Measurements from ENCODE around the gene PFN1.

PFN1 gene

DNA sequence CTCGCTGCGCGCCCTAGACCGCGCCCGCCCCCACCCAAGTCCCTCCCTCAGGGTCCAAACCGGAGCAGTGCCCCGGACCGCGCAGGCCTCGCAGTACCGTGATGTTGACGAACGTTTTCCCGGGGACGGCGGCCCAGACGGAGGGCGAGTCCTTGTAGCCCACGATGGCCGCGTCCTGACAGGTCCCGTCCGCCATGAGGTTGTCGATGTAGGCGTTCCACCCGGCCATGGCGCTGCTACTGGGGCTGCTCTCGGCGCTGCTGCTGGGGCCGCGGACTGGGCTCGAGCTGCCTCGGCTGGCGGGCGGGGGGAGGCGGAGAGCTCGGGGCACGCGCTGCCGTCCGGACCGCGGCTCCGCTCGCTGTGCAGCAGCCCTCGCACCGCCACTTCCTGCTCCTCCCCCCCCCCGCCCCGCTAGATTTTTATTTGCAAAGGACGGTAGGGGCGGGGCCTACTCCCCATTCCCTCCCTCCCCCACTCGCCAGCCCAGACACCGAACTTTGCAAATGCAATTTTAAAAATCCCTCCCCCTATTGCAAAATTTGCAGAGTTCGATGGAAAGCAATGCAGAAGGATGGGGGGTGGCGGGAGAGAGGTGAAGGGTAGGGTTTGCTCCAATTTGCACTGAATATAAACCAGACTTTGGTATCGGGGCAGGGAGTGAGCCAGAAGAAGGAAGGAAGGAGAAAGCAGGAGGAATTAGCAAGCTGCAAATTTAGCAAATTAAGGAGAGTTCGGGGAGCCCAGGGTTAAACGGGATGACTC is at the start of gene PFN1:
TSS of gene PFN1 (minus strand) at position 365 of the 765 bp plus-strand sequence. CDS start at position 229, 136 bp downstream.
- no peak for DNase-seq

DNA sequence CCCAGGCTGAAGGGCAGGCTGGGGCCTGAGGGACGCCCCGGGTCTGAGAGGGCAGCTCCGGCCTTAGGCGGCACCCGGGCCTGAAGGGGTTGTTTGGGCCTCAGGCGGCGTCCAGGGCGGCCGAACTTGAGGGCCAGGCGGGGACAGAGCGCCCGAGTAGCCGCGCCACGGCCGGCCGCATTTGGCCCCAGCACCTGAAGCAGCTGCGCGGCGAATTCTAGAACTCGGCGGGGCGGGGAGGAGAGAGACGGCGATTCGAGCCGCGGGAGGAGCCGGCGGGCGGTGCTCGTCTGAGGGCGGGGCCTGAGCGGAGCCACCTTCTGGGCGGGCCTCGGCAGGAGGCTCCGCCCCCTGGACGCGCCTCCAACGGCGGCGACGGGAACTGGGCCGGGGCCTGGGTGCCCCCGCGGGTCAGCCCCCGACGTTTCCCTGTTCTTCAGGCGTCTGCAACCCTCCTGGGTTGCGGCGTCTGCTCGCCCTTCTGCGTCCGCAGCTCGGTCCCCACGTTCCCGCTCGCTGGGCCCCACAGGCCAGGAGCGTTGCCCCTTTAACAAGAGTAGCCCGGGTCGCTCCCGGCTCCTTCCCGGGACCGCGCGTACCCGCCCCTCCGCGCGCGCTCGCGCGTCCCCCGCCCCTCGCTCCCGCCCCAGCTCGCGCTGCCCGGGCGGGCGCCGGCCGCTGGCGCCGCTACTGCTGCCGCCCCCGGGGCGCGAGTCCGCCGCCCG is 49.1 kb upstream of the PFN1 start, which contains the start of the genes INCA1 and KIF1C:
TSS of gene INCA1 (minus strand) at position 221 of the 725 bp plus-strand sequence. CDS start 3,085 bp downstream, outside the sequence.
TSS of gene KIF1C (plus strand) at position 649 of the 725 bp plus-strand sequence. CDS start 2,297 bp downstream, outside the sequence.
- peak; percentile 33 for DNase-seq

DNA sequence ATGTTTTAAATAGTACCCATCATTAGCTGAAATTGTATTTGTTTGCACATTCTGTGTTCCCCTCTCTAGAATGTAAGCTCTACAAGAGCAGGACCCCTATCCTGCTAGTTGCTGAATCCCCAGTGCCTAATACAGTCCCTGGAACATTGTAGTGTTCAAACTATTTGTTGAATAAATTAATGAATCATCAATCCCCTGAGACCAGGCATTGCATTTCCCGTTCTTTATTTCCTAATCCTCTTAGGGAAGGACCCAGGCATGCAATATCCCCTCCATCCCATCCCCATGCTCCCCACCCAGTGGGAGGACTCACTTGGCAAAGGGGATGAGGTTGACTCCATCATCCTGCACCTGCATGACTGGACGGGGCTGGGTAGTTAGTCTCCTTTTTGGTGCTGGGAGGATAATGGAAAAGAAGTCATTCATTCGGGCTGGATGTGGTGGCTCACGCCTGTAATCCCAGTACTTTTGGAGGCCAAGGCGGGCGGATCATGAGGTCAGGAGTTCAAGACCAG is 45.8 kb upstream of the PFN1 start:
- no peak for DNase-seq

DNA sequence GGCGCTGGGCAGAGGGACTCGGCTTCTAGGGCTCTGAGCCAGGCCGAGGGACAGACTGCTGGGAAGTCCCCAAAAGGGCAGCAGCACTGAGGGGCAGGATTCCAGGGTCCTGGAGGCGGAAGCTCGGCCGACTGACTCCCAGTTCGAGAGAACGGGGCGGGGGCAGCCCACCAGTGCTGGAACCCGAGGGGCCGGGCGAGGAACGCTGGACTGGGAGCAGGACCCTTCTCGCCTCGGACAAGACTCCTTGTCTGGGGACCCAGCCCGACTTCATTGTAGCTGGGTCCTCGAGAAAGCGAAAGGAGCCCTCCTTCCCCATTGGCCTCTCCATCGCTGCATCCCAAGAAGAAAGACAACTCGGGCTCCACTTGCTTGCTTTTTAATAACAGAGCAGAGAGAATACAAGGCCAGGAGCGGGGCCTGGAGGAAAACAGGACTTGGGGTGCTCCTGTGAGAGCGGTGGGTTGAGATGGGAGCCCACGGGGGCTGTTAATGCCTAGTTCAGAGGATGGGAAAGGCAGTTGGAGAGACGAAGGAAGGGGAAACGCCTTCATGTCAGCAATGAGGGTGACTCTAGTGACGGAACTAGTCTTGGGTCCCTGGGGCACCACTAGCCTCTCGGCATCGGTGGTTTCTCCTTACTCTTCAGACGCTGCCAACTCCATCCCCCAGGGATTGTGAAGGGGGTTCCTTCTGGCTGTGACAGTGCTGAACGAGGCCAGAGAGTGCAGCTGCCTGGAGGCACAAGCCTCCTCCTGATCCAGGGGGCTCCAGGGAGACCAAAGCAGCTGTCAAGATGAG is 39.6 kb upstream of the PFN1 start:
- no peak for DNase-seq

DNA sequence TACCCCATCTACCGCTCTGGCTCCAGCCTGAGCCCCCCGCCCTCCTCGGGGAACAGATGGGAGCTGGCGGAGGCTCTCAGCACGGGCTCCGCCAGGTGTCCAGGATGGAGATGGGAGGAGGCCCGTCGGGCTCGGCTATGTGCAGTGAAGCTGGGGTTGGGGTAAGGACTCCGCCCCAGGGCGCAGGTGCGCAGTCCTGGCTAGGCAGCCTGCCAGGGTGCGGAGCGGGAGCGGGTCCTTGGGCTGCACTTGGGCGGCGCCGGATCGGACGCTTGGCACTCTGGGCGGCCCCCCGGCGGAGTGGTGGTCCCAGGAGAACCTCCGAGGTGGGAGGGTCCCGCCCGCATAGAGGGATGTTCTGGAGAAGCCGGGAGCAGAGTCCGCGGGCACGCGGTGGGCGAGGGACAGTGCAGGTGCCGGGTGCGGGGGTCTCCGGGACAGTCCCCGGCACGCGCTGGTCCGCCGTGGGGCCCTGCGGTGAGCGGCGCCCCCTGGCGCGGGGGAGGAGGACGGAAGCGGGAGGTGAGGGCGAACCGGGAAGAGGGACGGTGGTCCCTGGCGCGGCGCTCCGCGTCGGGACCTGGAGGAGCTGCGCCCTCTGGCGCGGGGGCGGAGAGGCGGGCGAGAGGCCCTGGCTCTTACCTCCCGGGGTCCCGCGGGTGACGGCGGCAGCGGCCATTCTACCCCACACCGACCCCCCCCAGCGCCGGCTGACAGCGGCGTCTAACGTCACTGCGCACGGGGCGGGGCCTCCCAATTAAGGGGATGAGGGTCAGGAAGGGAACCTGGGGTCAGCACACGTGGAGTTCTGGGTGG is 38.8 kb upstream of the PFN1 start, which contains the start of gene CAMTA2:
TSS of gene CAMTA2 (minus strand) at position 725 of the 816 bp plus-strand sequence. CDS start 1,453 bp downstream, outside the sequence.
- DNase-seq, result peak; percentile 17

DNA sequence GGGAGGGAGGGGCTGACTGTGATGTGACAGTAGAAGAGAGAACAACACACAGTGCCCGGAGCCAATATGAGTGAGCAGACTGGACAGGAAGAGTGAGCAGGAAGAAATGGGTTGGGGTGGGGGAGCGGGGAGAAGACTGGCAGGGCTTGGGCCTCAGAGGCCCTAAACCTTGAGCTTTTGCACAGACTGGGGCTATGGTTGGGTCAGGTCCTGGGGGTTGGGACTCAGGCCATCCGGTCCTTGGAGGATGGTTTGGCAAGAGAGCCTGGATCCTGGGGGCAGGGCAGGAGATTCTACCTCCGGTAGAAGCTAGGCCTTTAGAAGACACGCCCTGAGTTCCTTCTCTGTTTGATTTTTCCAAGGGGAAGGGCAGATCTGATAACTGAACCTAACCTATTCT is 38.1 kb upstream of the PFN1 start:
- DNase-seq, result no peak

DNA sequence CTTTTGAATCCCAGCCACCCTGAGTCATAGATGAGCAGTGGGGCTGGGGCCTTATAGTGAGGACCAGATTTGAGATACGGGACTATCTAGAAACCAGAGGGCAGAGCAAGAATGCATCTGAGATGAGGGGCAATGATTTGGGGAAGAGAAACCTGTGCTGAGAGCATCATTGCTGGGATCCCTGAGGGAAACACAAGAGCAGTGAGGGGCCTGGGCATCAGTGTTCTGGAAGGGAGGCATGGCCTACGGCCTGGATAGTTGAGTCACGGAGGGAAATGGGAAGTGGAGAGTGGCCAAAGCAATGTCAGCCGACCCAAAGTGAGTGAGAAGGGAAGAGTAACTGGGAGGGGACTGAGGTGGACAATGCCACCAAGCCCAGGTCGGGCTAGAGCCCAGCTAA is 34.0 kb upstream of the PFN1 start:
- DNase-seq, result no peak

DNA sequence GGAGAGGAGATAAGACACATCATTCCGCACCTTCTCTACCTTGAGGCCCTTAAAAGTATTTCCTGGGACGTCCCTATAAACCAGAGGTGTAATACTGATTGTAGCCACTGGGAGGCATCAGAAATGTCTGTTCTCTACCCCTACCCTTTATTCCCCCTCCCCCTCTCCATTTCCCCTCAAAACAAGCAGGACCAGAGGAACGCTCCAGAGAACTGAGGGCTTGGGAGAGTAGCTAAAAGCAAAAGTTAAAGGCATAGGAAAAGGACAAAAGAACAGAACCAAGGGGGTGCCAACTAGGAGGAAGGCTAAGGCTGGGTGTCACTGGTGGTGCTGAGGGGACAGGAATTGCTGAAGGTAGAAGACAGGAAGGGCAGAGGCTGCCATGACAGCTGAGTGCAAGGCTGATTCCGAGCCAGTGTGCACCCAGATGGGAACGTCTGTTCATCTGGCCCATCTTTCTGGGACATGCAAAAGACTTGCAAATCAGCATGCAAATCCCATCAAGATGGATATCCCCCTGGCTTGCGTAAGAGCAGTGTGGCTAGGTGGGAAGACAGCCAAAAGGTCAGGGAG is 32.4 kb upstream of the PFN1 start:
- peak; percentile 2 for DNase-seq

DNA sequence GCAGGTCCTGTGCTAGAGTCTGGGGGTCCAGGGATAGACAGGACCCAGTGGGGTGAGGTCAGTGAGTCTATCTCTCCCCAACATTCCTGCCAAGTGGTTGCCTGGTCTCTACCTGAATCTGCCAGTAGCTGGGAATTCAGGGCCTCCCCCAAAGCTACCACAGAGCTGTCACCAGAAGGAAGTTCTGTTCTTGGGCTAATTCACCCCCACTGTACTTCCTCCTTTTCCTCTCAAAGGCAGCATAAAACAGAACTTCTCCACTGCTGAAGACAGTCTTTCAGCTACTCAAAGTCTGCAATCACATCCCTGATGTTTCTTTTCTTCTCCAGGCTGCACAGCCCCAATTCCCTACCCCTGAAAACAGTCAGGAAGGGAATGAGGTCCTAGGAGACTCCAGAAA is 30.4 kb upstream of the PFN1 start:
- no peak for DNase-seq

DNA sequence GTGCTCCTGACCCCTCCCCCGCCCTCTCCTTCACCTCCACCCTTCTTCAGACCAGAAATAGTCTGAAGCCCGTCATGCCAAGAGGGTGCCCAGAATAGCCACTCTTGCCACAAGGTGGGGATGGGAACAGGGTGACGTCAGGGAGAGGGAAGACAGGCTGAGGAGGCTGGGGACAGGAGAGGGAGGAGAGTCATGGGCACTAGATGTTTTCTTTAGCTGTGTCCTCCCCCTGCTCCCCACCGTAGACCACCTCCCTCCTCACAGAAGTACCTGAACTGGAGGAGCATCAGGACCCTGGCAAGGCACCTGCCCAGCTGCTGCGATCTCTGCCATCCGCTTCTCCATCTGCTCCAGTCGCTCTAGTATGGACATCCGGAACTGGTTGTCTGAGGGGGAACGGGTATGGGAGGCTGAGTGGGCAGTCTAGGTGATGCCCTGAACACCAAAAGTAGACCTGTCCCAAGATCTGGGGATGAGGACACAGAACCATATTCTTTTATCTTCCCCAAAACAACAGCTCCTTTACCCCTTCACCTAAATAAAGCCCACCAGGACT is 25.9 kb upstream of the PFN1 start:
- DNase-seq, result no peak

DNA sequence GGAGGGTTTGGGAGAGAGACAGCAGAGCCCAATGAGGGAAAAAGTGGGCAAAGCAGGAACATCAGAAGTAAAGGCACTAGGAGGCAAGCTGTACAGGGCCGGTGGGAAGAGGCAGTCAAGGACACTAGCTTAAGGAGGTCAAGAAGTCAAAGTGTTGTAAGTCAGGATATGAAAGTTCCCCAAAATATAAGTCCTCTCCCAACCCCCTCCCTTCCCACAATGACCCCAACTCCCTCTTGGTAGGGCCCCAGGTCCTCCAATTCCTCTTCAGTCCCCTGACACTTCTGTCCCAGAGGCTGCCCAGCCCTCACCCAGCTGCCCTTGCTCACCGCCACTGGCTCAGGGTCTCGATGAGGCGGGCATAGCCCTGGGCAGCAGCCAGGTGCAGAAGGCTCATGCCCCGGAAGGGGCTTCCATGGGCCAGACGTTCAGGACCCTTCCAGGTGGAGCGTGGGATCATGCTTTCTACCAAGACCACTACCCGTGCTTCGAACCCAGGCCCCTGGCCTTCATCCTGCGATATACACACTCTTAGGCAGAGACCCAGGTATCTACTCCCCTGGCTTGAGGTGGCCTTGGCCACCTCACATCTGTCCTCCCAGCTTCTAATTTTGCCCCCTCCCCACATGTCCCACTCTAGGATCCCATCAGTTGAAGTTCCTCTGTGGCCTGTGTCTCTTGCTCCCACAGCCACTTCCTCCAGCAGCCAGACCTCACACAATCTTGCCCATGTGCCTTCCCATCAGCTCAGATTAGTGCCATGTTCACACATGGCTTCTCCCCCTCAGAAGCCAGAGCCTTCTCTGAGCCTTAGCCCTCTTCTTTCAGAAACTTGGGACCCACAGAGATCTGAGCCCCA is 25.2 kb upstream of the PFN1 start:
- no peak for DNase-seq

DNA sequence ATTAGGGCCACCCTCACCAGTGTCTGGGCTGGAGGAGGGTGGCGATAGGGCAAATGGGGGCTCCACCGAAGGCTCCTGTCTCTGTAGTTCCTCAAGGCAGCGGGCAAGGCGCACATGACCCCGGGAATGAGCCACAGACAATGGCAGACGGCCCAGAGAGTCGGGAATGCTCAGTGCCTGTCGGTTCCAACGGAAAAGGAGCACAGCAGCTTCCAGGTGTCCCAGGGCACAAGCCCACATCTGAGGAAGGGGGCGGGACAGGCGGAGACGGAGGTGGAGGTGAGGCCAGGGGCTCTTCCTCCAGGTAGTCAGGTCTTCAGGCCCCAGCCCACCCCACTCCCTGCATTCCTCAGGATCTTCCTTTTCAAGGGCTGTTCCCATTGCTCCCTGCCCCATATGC is 24.4 kb upstream of the PFN1 start:
- no peak for DNase-seq

DNA sequence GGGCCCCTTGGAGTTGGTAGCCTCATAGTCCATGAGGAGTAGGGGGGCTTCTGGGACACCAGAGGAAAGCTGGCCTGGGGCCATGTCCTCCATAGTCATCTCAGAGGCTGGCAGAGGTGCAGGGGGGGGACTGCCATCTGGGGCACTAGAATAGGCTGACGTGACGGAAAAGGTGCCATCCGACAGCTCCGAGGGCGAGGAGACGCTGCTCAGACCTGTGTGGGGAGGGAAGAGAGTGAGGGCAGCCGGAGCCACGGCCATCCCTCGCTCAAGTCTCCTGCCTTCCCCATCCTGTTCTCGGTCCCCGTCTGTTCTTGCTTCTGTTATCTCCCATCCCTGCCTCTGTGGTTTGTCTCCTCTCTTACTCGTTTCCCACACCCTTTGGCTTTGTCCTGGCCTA is 24.0 kb upstream of the PFN1 start:
- DNase-seq, result no peak

DNA sequence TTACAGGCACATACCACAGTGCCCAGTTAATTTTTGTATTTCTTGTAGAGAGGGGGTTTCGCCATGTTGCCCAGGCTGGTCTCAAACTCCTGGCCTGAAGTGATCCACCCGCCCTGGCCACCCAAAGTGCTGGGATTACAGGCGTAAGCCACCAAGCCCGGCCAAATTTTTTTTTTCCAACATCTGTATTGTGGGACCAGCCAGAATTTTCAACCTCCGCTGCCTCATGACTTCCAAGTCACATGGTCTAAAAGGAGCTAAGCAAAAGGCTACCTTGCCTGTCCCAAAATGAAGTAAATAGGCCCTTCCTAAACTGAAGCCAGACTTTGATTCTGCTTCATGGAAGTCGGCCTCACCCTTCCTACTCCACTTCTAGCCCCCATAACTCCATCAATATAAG is 23.5 kb upstream of the PFN1 start:
- no peak for DNase-seq

DNA sequence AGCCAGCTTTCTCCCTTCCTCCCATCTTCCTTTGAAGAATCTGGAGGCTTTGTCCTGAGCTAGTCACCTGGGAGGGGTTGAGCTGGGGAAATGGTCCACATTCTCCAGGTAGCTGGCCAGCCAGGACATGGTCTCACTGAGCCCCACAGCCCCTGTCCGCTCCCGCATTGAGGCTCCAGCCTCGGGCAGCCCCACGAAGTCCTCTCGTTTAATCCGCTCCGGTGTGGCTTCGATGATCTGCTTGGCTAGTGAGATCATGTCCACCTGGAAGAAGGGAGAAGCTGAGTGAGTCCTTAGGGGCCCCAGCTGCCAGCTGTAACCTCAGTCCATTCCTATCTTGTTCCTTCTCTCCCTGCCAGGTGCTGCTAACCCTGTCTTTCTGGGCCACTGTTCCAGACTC is 21.9 kb upstream of the PFN1 start:
- DNase-seq, result no peak

DNA sequence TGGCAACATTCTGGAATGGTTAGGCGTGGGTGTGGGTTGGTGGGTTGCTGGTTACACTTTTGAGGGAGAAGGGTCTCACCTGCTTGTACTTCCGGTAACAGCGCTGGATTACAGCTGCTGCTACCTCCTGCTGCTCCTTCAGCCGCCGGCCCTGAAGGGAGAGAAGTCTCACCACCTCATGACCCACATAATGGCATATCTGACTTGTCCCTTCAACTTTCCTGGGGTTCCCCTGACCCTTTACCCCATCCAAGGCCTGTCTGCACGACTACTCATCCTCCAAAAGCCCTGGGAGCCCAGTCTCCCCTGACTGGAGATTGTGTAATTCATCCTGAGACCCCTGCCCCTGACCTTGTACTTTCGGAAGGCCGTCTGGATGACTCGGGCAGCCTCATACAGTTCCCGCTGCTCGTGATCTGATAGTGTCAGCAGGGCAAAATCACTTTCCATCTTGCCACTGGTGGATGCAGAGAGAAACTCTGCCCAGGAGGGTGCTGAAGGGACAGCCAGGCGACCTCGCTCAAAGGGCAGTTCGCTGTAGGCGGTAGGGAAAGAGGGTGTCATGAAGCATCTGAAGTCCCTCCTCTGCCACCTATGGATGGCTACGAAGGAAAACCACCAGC is 21.3 kb upstream of the PFN1 start:
- no peak for DNase-seq

DNA sequence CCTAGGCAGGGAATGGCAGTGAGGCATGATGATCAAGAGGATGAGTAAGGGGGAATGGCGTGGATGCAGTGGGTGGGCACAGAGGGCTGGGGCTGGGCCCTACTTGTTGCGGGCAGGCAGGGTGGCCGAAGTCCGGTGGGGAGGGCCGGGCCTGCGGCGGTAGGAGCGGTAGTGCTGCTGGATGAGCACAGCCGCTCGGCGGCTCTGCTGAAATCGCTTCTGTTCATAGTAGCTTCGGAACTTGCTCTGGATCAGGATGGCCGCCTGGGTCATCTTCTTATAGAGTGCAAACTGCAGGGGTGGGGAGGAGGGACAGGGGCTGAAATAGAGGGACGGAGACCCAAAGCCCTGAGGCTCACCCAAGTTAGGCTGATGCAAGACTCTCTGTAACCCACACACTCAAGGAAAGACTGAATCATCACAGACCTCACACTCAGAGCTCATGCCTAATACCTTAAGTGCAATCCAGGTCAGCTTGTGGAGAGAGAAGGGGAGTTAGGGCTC is 20.8 kb upstream of the PFN1 start:
- DNase-seq, result no peak

DNA sequence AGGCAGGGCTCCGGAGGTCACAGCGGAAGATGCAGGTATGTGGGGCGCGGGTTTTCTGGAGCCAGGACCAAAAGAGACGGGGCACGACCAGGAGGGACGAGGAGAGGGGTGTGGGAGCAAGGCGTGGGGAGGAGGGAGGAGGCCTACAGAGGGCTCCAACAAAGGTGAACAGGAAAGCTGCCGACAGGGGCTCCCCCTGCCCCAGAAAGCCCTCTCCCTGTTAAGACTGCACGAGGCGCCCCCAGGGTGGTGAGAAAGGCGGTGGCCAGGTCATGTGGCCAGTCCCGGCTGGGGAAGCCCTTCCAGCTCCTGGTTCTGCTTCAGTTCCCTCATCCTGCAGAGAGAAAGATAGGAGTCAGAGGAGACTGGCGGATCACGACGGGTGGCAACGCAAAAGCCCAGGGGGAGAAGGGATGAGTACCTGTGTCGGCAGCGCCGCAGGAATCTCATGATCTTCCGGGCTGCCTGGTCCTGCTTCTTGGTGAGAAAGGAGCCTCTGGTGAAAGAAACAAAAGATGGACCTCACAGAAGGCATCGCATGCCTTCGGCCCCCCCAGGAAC is 20.2 kb upstream of the PFN1 start:
- DNase-seq, result no peak

Measured in NCI-H2029 treated with DMSO at 0.1 percent for 48 hours (cell line).